Gastroesophageal sphincter (tissue), 3 donors: ENCODE measurements around the gene ANKRD13C.
A peak's percentile ranks its signal among the peaks of the same experiment; 100 is the strongest.

Experiments used
- CTCF ChIP-seq, 4 experiments: fragments of 200-600 bp in 2 of 4; fragments of 450-650 bp in 2 of 4; sonication (generic) in 1 of 4; IDR thresholded peaks; one replicate each; pipeline ENCODE4 v1.5.1; 2017 to 2019; ENCODE audit warnings: antibody characterized with exemption in 4 of 4, mild to moderate bottlenecking in 2 of 4, moderate library complexity in 2 of 4
- EP300 ChIP-seq: sonication (generic); formaldehyde crosslinking; IDR thresholded peaks from one replicate; pipeline ENCODE4 v1.6.1; 2017; ENCODE audit warnings: antibody characterized with exemption, mild to moderate bottlenecking
- POLR2A ChIP-seq, 2 donors: fragments of 450-650 bp; IDR thresholded peaks; one replicate each; pipeline ENCODE4 v1.6.1; 2017; ENCODE audit warnings: antibody characterized with exemption in 2 of 2, mild to moderate bottlenecking in 2 of 2, moderate library complexity in 1 of 2

GRCh38 chr1:70354332-70355110 lies at the start of gene ANKRD13C:
- TF ChIP-seq CTCF (IDR thresholded peaks at IDR 0.05) (peak in 2 of 4 experiments; percentile 3 to 8), EP300 (no peak), POLR2A (IDR thresholded peaks at IDR 0.05) (peak; percentile 70 to 84)
